Fibroblast of pulmonary artery (primary cell): ENCODE measurements around the gene TAAR9.

Experiments used
- DNase-seq: peaks from one replicate; pipeline ENCODE4 v3.0.0-alpha.2; 2010; ENCODE audit warnings: low read depth
- H3K4me3 ChIP-seq: replicated peaks from 2 replicates; pipeline ENCODE4 v1.5.1; 2011; ENCODE audit warnings: low read depth, mild to moderate bottlenecking, control low read depth, low read length, moderate library complexity
- CTCF ChIP-seq: IDR thresholded peaks from 2 replicates; pipeline ENCODE4 v1.5.1; 2011; ENCODE audit warnings: mild to moderate bottlenecking, control low read depth, low read length, inconsistent platforms; ENCODE audit errors: missing control alignments

Gene TAAR9

GRCh38 chr6:132495604-132496079, 42.4 kb upstream of the TAAR9 start:
- TF ChIP-seq CTCF = no peak
- H3K4me3 ChIP-seq = no peak overlapping the region
- DNase-seq = no peak

GRCh38 chr6:132496519-132497180, 41.4 kb upstream of the TAAR9 start:
- no peak for DNase-seq
- TF ChIP-seq CTCF = no peak
- no peak overlapping the region for H3K4me3 ChIP-seq

- H3K4me3 ChIP-seq = no peak overlapping the region
- no peak for DNase-seq
- no peak for TF ChIP-seq CTCF
Observed at GRCh38 chr6:132498638-132499037, 39.4 kb upstream of the TAAR9 start.

- TF ChIP-seq CTCF = no peak
- DNase-seq = no peak
- no peak overlapping the region for H3K4me3 ChIP-seq
Observed at GRCh38 chr6:132499757-132500156, 38.3 kb upstream of the TAAR9 start.

GRCh38 chr6:132504757-132505156, 33.3 kb upstream of the TAAR9 start:
- DNase-seq = no peak
- TF ChIP-seq CTCF = no peak
- no peak overlapping the region for H3K4me3 ChIP-seq

- no peak overlapping the region for H3K4me3 ChIP-seq
- DNase-seq = no peak
- no peak for TF ChIP-seq CTCF
Observed at GRCh38 chr6:132505158-132505557, 32.9 kb upstream of the TAAR9 start.

GRCh38 chr6:132506461-132506860, 31.6 kb upstream of the TAAR9 start:
- no peak for DNase-seq
- no peak for TF ChIP-seq CTCF

More at GRCh38 chr6:132506461-132506860, 31.6 kb upstream of the TAAR9 start:
- no peak overlapping the region for H3K4me3 ChIP-seq
